Measurements from ENCODE around the gene BEAN1. TPM values are rescaled to one million over a fixed set of nuclear protein-coding genes. Genes with fewer than 3 reads are reported as not detected.
A peak's percentile ranks its signal among the peaks of the same experiment; 100 is the strongest.
"Not testable (repeated sequence)": the region's sequence is repeated elsewhere in the genome, so short reads cannot be mapped to it uniquely, and the experiment has no call there.

Gene BEAN1
- total RNA-seq, 1 donor from 2014 or later: 3.7 TPM

GRCh38 chr16:66460703-66461102 is 33.6 kb downstream of the BEAN1 start:
- Mint-ChIP-seq H3K4me1 (ENCODE audit: low read depth) (peaks cover 5% of the 10 kb centered on the region), H3K9me3 (ENCODE audit: low read depth) (peaks cover 7% of the 10 kb centered on the region), H3K27me3 (ENCODE audit: low read depth) (peaks cover 38% of the 10 kb centered on the region), H3K27ac (ENCODE audit: unreplicated experiment) (no peak overlapping the region), H3K4me3 (ENCODE audit: unreplicated experiment) (no peak overlapping the region), H3K36me3 (ENCODE audit: low read depth) (no peaks in the 10 kb centered on the region)
- TF ChIP-seq CTCF (IDR thresholded peaks at IDR 0.05): no peak
- no peak for DNase-seq (ENCODE audit: low spot score)

DNA sequence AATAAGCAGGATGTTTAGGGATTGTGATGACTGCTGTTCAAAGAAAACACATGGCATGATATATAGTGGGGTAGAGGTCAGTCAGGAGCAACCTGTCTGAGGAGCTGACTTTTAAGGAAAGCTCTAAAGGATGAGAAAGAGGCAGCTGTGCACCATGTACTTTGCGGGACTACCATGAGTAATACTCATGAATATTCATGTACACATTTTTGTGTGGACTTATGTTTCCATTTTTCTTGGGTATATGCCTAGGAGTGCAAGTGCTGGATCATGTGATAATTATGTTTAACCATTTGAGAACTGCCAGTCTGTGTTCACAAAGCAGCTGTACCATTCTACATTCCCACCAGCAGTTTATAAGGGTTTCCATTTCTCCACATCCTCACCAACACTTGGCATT is 35.8 kb downstream of the BEAN1 start:
- no peak for TF ChIP-seq CTCF (IDR thresholded peaks at IDR 0.05)
- DNase-seq (ENCODE audit: low spot score): no peak
- no peak overlapping the region for H3K4me3 Mint-ChIP-seq (ENCODE audit: unreplicated experiment)
- H3K4me1 Mint-ChIP-seq (ENCODE audit: low read depth): peaks cover 5% of the 10 kb centered on the region
- H3K36me3 Mint-ChIP-seq (ENCODE audit: low read depth): peaks cover 4% of the 10 kb centered on the region
- no peak overlapping the region for H3K27ac Mint-ChIP-seq (ENCODE audit: unreplicated experiment)
- peaks cover 31% of the 10 kb centered on the region for H3K27me3 Mint-ChIP-seq (ENCODE audit: low read depth)
- peaks cover 10% of the 10 kb centered on the region for H3K9me3 Mint-ChIP-seq (ENCODE audit: low read depth)

DNA sequence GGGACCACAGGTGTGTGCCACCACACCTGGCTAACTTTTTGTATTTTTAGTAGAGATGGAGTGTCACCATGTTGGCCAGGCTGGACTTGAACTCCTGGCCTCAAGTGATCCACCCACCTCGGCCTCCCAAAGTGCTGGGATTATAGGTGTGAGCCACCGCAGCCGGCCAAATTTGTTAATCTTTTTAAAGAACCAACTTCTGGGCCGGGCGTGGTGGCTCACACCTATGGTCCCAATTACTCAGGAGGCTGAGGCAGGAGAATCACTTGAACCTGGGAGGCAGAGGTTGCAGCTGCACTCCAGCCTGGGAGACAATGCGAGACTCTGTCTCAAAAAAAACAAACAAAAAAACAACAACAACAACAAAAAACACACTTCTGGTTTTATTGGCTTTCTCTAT is 38.9 kb downstream of the BEAN1 start:
- not testable (repeated sequence) for H3K4me3 Mint-ChIP-seq (ENCODE audit: unreplicated experiment); DNase-seq (ENCODE audit: low spot score); H3K9me3 Mint-ChIP-seq (ENCODE audit: low read depth); H3K4me1 Mint-ChIP-seq (ENCODE audit: low read depth); H3K36me3 Mint-ChIP-seq (ENCODE audit: low read depth); H3K27ac Mint-ChIP-seq (ENCODE audit: unreplicated experiment)
- peaks cover 24% of the 10 kb centered on the region for H3K27me3 Mint-ChIP-seq (ENCODE audit: low read depth)

- H3K4me1 Mint-ChIP-seq (ENCODE audit: low read depth); H3K27ac Mint-ChIP-seq (ENCODE audit: unreplicated experiment); H3K9me3 Mint-ChIP-seq (ENCODE audit: low read depth); DNase-seq (ENCODE audit: low spot score); H3K36me3 Mint-ChIP-seq (ENCODE audit: low read depth); H3K4me3 Mint-ChIP-seq (ENCODE audit: unreplicated experiment): not testable (repeated sequence)
- H3K27me3 Mint-ChIP-seq (ENCODE audit: low read depth): peaks cover 22% of the 10 kb centered on the region
These were observed 39.5 kb downstream of the BEAN1 start for GRCh38 chr16:66466636-66467035.

- H3K4me3 Mint-ChIP-seq (ENCODE audit: unreplicated experiment): no peak overlapping the region
- H3K27me3 Mint-ChIP-seq (ENCODE audit: low read depth): peaks cover 20% of the 10 kb centered on the region
- H3K4me1 Mint-ChIP-seq (ENCODE audit: low read depth): peaks cover 5% of the 10 kb centered on the region
- TF ChIP-seq CTCF (IDR thresholded peaks at IDR 0.05): no peak
- peaks cover 10% of the 10 kb centered on the region for H3K9me3 Mint-ChIP-seq (ENCODE audit: low read depth)
- no peak overlapping the region for H3K27ac Mint-ChIP-seq (ENCODE audit: unreplicated experiment)
- H3K36me3 Mint-ChIP-seq (ENCODE audit: low read depth): peaks cover 4% of the 10 kb centered on the region
- no peak for DNase-seq (ENCODE audit: low spot score)
These were observed 40.5 kb downstream of the BEAN1 start for GRCh38 chr16:66467611-66468010.

GRCh38 chr16:66468321-66468965 is 41.3 kb downstream of the BEAN1 start:
- H3K36me3 Mint-ChIP-seq (ENCODE audit: low read depth): peaks cover 4% of the 10 kb centered on the region
- peaks cover 16% of the 10 kb centered on the region for H3K27me3 Mint-ChIP-seq (ENCODE audit: low read depth)
- no peaks in the 10 kb centered on the region for H3K4me1 Mint-ChIP-seq (ENCODE audit: low read depth)
- peak; percentile 34 for DNase-seq (ENCODE audit: low spot score)
- TF ChIP-seq CTCF (IDR thresholded peaks at IDR 0.05): no peak
- H3K4me3 Mint-ChIP-seq (ENCODE audit: unreplicated experiment): no peak overlapping the region
- H3K27ac Mint-ChIP-seq (ENCODE audit: unreplicated experiment): no peak overlapping the region
- peaks cover 4% of the 10 kb centered on the region for H3K9me3 Mint-ChIP-seq (ENCODE audit: low read depth)

All from chondrocyte (in vitro differentiated cells).